GM19372 (cell line): ENCODE data around the gene TNRC6B.
"Not testable (repeated sequence)": the region's sequence is repeated elsewhere in the genome, so short reads cannot be mapped to it uniquely, and the experiment has no call there.

Source experiments
- ATAC-seq: cut with Tn5 transposase; IDR thresholded peaks from one replicate; pipeline ENCODE4 v1.9.1; 2021; ENCODE audit warnings: mild to moderate bottlenecking, low read depth, moderate library complexity; ENCODE audit not compliant: unreplicated experiment

TNRC6B gene, protein sequence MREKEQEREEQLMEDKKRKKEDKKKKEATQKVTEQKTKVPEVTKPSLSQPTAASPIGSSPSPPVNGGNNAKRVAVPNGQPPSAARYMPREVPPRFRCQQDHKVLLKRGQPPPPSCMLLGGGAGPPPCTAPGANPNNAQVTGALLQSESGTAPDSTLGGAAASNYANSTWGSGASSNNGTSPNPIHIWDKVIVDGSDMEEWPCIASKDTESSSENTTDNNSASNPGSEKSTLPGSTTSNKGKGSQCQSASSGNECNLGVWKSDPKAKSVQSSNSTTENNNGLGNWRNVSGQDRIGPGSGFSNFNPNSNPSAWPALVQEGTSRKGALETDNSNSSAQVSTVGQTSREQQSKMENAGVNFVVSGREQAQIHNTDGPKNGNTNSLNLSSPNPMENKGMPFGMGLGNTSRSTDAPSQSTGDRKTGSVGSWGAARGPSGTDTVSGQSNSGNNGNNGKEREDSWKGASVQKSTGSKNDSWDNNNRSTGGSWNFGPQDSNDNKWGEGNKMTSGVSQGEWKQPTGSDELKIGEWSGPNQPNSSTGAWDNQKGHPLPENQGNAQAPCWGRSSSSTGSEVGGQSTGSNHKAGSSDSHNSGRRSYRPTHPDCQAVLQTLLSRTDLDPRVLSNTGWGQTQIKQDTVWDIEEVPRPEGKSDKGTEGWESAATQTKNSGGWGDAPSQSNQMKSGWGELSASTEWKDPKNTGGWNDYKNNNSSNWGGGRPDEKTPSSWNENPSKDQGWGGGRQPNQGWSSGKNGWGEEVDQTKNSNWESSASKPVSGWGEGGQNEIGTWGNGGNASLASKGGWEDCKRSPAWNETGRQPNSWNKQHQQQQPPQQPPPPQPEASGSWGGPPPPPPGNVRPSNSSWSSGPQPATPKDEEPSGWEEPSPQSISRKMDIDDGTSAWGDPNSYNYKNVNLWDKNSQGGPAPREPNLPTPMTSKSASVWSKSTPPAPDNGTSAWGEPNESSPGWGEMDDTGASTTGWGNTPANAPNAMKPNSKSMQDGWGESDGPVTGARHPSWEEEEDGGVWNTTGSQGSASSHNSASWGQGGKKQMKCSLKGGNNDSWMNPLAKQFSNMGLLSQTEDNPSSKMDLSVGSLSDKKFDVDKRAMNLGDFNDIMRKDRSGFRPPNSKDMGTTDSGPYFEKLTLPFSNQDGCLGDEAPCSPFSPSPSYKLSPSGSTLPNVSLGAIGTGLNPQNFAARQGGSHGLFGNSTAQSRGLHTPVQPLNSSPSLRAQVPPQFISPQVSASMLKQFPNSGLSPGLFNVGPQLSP (N-terminal part only)

DNA sequence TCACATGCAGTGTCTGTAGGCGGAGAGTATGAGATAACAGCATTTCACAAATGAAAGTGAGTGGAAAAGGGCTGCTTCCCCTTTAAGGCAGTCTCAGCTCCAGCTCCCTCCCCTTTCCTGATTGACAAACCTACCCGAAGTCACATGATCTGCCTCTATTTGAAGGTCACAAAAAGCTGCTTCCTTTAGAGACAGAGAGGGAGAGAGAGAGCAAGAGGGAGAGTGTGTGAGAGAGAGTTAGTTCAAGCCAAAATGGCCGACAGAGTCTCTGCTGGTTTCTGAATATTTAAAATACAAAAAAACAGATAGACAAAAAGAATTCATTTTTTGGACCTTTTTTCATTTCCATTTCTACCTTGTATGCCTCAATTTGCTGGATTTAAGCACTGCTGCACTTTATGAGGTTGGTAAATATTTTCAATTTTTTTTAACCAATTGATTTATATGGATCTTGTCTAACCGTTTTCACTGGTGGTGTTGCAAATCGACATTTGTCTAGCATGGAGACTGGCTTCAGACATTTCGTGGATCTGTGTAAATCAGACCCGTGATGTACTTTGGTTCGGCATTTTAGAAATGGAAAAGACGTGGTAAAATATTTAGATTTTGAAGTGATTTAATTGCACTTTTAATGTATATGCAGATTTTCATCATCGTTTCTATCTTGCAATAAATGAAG, at the start of gene TNRC6B:
Gene TNRC6B, plus strand, starts transcription at position 188 of the 679 bp plus-strand sequence. Its CDS starts 211 bp downstream, at position 399.
- ATAC-seq, result peak; percentile 90

DNA sequence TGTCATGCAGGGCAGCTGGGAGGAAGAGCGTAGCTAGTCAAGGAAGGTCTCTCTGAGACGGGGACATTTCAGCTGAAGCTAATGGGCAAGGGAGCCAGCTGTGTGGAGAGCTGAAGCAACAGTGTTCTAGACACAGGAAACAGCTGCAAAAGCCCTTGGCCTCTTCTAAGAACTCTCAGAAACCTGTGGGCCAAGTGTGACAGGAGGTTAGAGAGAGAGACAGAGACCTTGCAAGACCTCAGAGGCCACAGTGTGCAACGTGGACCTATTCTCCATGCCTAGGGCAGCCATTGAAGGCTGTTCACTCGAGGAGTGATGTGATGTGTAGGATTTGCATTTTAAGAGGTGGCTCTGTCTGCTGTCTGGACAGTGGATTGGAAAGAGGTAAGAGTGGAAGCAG, 48.7 kb upstream of the TNRC6B start:
- no peak for ATAC-seq

DNA sequence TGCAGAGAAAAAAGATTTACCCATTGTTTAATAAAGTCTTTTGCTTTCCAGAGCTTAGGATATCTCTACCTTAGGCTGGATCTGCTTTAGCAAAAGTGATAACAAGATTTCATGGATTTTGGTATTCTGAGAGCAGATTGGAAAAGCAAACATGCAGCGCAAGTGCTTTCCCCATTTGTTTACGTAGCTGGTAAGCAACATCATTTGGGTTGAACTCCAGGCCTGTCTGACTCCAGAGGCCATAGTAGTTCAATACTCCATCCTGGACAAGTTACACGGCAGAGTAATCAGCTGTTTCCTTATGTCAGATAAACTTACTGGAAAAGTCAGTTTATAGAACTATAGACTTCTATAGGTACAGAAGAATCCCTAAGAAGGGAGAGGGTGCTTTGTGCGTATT, 40.6 kb upstream of the TNRC6B start:
- ATAC-seq, result no peak

DNA sequence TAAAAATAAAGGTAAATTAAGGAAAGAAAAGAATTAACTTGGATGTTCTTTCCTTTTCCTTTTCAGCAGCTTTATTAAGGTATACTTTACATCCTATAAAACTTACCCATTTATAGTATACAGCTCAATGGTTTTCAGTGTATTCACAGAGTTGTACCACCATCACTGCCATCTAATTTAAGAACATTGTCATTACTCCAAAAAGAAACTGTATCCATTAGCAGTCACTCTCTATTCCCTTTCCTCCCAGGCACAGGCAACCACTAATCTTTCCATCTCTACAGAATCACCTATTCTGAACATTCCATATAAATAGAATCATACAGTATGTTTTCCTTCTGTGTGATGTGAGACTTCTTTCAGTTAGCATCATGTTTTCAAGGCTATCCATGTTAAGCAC, 38.9 kb upstream of the TNRC6B start:
- ATAC-seq, result no peak

DNA sequence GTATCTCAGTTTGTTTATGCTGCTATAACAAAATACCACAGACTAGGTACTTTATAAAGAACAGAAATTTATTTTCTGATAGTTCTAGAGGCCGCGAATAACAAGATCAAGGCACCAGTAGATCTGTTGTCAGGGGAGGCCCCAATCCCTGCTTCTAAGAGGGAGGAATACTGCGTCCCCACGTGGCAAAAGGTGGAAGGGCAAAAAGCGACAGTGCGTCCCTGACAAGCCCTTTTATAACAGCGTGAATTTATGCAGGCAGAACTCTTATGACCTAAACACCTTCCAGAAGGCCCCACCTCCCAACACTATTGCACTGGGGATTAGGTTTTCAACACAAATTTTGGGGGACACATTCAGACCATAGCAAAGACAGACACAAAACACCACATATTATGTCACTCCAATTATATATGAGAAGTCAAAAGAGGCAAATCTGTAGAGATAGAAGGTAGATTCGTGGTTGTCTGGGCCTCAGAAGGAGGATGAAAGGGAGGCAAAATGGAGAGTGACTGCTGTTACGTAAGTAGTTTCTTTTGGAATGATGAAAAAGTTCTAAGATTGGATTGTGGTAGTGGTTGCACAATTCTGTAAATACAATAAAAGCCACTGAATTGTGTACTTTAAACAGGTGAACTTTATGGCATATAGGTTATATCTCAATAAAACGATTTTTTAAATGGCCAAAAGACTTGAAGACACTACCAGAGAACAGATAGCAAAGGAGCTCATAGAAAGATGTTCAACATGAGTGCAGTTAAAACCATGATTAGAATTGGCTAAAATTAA, 30.1 kb upstream of the TNRC6B start:
- no peak for ATAC-seq

DNA sequence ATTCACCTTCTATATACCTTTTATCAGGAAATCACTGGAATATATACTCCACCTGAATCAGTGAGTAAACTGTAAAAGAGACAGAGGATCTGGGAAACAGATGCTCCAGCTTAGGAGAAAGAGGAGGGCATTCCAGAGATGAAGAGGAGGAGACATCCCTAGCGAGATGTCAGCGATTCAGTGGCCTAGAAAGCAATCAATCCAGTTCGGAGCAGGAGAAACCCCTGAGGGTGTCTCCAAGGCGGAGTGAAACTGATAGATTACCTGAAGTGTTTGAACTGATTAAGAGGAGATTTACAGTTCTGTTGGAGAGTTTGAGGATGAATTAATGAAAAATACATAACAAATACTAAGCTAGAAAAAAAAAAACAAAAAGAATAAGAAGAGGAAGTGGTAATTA, 24.5 kb upstream of the TNRC6B start:
- no peak for ATAC-seq

DNA sequence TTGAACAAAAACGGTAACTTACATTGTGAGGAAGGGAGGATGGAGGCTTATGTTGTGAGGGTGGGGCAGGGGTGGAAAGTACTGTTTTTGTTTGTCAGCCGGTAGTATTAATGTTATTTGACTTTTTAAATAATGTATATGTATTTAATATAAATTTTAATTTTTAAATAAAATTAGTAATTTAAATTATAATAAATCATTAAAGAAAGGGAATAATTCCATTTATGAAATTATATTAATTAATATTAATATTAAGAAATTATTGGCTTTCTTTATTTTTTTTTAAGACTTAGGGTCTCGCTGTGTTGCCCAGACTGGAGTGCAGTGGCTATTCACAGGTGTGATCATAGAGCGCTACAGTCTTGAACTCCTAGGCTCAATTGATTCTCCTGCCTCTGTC, 24.0 kb upstream of the TNRC6B start:
- no peak for ATAC-seq

DNA sequence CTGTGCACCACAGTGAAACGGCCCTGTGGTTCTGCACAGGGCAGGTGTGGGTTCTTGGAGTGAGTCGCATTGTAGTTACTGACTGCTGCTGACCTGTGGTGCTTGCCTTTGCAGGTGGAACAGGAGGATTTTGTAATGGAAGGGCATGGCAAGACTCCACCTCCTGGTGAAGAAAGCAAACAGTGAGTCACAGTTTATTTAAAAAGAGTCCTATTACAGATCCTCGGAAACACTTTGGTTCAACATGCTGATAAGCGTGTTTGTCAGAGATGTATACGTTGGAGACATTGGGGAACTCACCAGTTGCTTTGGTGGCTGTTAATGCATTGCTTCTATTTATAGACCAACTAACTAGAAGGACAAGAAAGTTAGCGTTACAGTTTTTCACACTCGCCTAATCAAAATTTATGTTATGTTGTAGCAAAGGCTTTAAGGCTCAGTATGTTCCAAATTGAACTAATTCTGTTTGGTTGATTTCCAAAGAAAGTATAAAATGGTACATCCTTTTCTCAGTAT, 21.7 kb upstream of the TNRC6B start:
- ATAC-seq, result no peak

DNA sequence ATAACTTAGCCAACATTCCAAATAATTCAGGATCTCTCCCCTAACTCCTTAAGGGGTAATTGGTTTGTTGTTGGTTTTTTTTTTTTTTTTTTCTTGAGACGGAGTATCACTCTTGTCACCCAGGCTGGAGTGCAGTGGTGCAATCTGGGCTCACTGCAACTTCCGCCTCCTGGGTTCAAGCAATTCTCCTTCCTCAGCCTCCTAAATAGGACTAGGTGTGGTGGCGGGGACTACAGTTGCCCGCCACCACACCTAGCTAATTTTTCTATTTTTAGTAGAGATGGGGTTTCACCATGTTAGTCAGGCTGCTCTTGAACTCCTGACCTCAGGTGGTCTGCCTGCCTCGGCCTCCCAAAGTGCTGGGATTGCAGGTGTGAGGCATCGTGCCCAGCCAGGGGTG, 21.0 kb upstream of the TNRC6B start:
- ATAC-seq, result not testable (repeated sequence)

DNA sequence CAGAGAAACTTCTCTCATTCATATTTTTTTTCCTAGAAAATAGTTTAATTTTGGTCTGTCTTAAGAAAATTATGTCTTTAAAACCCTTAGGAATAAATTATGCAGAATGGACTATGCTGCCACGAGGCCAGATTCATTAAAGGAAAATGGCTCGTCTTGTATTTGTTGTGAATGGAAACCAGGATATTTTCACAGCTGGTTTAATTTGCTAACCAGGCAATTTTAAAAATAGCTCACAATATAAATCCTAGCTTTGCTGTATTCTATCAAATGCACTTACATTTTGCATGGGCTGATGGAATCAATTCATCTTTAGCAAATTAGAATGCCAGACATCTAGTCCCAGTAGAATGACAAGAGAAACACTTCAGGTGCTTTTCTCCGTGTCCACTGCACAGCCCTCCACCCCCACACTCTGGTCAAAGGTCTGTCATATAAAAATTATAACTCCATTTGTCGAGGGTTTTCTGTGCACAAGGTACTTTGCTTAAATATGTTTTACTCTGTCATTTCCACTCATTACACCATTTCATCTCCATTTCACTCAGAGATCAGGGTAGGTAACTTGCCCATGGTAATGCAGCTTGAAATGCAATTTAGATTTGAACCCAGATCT, 20.3 kb upstream of the TNRC6B start:
- ATAC-seq, result no peak

DNA sequence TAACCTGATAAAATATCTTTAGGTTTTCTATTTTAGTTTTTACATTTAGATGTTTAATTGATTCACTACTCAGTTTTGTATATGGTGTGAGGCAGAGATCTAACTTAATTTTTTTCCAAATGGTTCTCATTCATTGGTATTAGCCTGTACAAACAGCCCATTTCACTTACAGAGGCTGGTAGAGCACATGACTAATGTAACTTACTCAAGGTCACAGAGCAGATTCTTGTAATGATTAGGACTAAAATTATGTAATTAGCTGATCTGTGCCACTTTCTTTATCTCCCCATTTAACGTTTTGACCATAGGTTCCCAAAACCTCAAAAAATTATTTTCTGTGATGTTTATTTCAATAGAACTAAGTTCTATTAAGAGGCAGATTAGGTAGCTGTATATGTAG, 16.5 kb upstream of the TNRC6B start:
- ATAC-seq, result no peak

DNA sequence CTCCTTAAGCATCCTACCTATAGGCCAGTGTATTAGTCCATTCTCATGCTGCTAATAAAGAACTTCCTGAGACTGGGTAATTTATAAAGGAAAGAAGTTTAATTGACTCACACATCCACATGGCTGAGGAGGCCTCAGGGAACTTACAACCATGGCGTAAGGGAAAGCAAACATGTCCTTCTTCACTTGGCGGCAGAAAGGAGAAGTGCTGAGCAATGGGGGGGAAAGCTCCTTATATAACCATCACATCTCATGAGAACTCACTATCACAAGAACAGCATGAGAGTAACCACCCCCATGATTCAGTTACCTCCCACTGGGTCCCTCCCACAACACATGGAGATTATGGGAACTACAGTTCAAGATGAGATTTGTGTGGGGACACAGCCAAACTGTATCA, 12.2 kb upstream of the TNRC6B start:
- not testable (repeated sequence) for ATAC-seq

DNA sequence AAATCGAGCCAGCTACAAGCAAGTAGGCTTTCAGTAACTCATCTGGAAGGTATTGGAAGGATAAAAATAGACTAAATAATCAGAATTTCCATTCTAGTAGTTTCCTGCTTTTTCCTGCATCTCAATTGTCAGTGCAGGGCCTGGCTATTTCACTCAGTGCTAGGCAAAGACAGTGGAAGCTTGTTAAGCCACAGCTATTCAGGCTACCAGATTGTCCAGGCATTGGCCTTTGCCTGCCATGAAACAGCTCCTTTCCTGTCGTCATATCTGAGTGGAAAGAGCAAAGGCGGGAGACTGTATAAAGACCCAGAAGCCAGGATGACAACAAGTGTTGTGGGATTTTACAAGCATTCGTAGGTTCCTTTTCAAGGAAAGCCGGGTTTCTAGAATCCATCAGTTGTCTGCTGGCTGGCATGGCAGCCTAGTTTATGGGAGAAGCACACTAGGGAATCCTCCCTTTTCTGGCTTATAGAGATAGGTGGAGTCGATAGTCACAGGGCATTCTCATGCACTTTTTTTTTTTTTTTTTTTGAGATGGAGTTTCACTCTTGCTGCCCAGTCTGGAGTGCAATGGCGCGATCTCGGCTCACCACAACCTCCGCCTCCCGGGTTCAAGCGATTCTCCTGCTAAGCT, 2.0 kb upstream of the TNRC6B start:
- no peak for ATAC-seq

DNA sequence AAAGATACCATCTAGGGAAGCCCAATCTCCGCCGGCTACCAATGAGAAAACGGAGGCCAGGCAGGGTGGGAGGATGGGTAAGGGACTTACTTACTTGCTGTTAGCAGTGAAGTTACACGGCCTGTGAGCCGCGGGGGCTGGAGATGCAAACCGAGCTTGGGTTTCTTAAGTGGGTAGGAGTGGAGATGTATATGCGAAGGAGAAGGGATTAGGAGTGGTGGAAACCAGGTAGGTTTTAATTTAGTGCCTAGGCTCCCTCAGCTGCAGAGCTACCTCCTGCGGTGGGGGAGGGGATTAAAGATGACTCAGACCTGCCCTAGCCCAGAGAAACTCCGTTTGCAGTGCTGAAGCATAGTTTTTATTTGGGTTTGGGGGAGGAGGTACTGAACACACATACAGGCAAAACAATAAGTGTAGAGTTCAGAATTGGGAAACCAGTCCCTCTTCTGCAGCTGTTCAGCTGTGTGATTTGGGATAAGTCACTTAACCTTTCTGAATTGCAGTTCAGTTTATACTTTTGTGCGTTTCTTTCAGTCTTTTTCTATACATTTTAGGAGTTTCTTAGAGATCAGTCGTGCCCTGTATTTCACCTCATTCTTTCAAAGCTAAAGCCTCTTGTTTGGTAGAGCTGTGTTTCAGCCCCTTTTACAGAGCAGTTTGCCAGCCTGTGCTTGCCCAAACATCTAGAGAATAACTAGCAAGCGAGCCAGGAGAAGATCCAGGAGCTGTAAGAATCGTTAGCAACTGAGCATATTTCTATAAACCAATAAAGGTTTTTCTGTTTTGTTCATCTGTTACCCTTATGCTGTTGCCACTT, 596 bp upstream of the TNRC6B start:
- no peak for ATAC-seq

DNA sequence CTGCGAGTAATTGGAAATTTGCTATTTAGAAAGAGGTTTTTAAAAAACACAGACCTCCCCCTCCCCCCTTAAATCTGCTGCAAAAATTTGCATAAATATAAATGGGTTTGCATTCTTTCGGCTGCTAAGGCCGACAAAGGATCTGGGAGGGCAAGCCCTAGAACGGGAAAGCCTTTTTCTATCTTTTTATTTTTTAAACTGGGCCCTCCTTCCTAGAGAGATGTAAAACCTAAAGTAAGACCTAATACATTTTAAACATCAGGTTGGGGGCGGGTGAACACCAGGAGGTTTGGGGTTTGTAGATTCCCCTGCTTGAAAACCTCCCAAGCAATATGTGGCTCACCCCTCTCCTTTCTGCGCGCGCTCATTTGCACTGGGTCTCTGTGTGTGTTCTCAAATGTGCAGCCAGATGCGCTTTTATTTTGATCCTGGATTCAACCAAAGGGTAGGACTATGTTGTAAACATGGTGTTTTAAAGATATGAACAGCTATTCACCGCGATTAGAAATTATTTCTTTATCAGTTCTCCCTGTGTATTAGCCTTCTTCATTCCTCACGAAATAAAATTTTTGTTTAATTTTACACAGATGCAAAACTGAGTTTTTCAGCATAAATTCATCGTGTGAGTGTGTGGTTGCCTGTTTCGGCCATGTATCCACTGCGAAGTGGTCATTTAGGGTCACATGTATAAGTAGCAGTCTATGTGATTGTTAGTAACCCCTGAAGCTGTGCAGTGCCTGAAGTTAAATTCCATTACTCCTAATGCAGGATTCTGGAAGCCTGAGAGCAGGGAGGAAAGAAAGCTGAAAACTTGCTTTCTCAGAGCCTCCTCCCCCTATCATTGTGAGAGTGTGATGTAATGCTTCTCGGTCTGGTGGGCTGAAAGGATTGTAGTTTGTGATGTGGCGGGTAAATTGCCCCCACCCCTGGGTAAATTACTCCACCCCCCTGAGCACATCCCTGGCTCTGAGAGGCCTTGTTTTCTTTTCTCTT, 988 bp downstream of the TNRC6B start:
- ATAC-seq, result no peak

DNA sequence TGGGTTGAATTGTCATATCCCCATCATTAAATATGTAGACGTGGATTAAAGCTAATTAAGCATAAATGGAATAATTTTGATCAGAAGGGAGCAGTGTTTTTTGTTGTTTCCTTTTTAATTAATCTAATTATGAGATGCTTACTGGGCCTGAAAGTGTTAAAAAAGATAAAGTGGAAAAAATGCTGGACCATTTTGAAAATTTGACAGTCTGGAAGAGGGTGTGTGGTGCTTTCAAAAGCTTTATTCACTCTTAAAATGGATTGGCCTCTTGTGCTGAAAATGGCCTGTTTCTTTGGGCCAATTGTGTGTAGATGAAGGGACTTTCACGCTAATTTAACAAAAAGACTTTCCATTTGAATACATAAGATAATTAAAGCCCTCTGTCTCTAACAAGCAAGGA, 1.8 kb downstream of the TNRC6B start:
- ATAC-seq, result no peak
